ENCODE measurements around the gene EFTUD2.

The EFTUD2 gene

DNA sequence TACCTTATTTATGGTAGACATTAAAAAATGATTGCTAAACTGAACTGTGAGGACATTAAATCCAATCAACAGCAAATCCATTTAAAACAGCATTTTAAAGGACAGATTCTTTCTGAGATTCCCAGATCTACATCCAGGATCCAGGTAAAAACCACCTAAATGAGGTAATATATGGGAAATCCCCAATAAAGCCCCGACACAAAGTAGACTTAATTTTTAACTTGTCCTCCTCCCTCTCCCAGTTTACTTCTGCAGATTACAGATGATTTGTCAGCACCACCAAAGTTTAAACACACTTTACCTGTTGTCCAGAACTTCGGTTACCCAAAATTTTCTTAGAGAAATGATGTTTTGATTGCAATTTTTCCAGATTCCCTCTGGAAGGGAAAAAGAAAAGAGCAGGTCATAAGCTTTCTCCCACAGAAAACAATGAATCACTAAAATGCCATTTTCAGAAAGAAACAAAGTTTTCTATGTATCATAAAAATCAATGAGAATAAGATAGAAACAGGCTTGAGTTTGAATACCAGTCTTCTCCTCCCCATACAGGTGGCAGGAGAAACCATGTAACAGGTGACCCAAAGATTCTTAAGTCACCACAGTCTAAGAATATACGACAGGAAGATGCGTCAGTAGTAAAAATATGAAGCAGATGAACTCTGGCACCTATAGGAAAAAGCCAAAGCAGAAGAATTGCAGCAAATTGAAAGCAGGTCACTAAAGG, 92.0 kb downstream of the EFTUD2 start:
- Histone ChIP-seq H3K27me3 (ENCODE audit: control insufficient read depth, insufficient read depth, low read length) (no peaks in the 10 kb centered on the region), H3K4me3 (ENCODE audit: low read depth, low read length) (no peak overlapping the region), H3K9ac (ENCODE audit: low read depth, low read length) (no peak overlapping the region), H3K4me1 (ENCODE audit: control insufficient read depth, insufficient read depth, low read length) (no peaks in the 10 kb centered on the region), H3K36me3 (ENCODE audit: control insufficient read depth, insufficient read depth, low read length) (peaks cover 18% of the 10 kb centered on the region), H3K9me3 (ENCODE audit: control insufficient read depth, insufficient read depth, low read length) (no peaks in the 10 kb centered on the region)

GRCh38 chr17:44804302-44805089, 94.7 kb downstream of the EFTUD2 start:
- no peaks in the 10 kb centered on the region for H3K27me3 ChIP-seq (ENCODE audit: control insufficient read depth, insufficient read depth, low read length)
- H3K4me3 ChIP-seq (ENCODE audit: low read depth, low read length) = no peak overlapping the region
- no peak overlapping the region for H3K9ac ChIP-seq (ENCODE audit: low read depth, low read length)
- no peaks in the 10 kb centered on the region for H3K9me3 ChIP-seq (ENCODE audit: control insufficient read depth, insufficient read depth, low read length)
- no peaks in the 10 kb centered on the region for H3K4me1 ChIP-seq (ENCODE audit: control insufficient read depth, insufficient read depth, low read length)
- H3K36me3 ChIP-seq (ENCODE audit: control insufficient read depth, insufficient read depth, low read length) = peaks cover 22% of the 10 kb centered on the region

- Histone ChIP-seq H3K27me3 (ENCODE audit: control insufficient read depth, insufficient read depth, low read length) (no peaks in the 10 kb centered on the region), H3K9me3 (ENCODE audit: control insufficient read depth, insufficient read depth, low read length) (no peaks in the 10 kb centered on the region), H3K36me3 (ENCODE audit: control insufficient read depth, insufficient read depth, low read length) (peaks cover 18% of the 10 kb centered on the region), H3K4me3 (ENCODE audit: low read depth, low read length) (no peak overlapping the region), H3K9ac (ENCODE audit: low read depth, low read length) (no peak overlapping the region), H3K4me1 (ENCODE audit: control insufficient read depth, insufficient read depth, low read length) (no peaks in the 10 kb centered on the region)
Observed at GRCh38 chr17:44801880-44802279, 97.4 kb downstream of the EFTUD2 start.
